ENCODE results near the gene CKS1B. TPM values are rescaled to one million over a fixed set of nuclear protein-coding genes. Genes with fewer than 3 reads are reported as not detected.
A peak's percentile ranks its signal among the peaks of the same experiment; 100 is the strongest.

CKS1B gene
- total RNA-seq, 1 donor = 23.2 TPM

DNA sequence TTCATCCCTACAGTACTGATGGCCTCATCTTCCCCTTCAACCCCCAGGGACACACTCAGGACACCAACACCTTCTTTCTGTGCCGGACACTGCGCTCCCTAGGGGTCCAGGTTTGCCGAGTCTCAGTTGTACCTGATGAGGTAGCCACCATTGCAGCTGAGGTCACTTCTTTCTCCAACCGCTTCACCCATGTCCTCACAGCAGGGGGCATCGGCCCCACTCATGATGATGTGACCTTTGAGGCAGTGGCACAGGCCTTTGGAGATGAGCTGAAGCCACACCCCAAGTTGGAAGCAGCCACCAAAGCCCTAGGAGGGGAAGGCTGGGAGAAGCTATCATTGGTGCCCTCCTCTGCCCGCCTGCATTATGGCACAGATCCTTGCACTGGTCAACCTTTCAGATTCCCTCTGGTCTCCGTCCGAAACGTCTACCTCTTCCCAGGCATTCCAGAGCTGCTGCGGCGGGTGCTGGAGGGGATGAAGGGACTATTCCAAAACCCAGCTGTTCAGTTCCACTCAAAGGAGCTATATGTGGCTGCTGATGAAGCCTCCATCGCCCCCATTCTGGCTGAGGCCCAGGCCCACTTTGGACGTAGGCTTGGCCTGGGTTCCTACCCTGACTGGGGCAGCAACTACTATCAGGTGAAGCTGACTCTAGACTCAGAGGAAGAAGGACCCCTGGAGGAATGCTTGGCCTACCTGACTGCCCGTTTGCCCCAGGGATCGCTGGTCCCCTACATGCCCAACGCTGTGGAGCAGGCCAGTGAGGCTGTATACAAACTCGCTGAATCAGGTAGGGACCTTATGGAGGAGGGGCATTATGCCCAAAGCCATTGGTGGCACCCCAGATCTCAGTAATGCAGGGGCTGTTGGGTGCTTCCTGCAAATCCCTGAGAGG, 13.8 kb downstream of the CKS1B start:
- H3K4me1 ChIP-seq (ENCODE audit: insufficient read depth, low read length) = peaks cover 10% of the 10 kb centered on the region
- H3K9me3 ChIP-seq (ENCODE audit: low read depth, low read length) = no peaks in the 10 kb centered on the region
- no peak overlapping the region for H2AFZ ChIP-seq (ENCODE audit: low read length)
- no peak for TF ChIP-seq CTCF (IDR thresholded peaks at IDR 0.05; ENCODE audit: extremely low read depth, low read depth, low read length)
- H3K4me2 ChIP-seq (ENCODE audit: insufficient read depth, low read length) = no peak overlapping the region
- H3K36me3 ChIP-seq (ENCODE audit: insufficient read depth, low read length) = peaks cover 32% of the 10 kb centered on the region
- H3K27me3 ChIP-seq (ENCODE audit: insufficient read depth, low read length) = no peaks in the 10 kb centered on the region
- H3K4me3 ChIP-seq (ENCODE audit: insufficient read depth, low read length) = no peak overlapping the region
- peak; percentile 38 for DNase-seq (ENCODE audit: insufficient read length, low spot score, missing footprints)
- peaks cover 43% of the 10 kb centered on the region for H3K79me2 ChIP-seq (ENCODE audit: insufficient read depth, low read length)
- H4K20me1 ChIP-seq (ENCODE audit: insufficient read depth, low read length) = no peaks in the 10 kb centered on the region
- H3K27ac ChIP-seq (ENCODE audit: low read depth, low read length) = no peak overlapping the region

- Histone ChIP-seq H3K4me1 (ENCODE audit: insufficient read depth, low read length) (no peaks in the 10 kb centered on the region), H2AFZ (ENCODE audit: low read length) (no peak overlapping the region), H3K27ac (ENCODE audit: low read depth, low read length) (no peak overlapping the region), H3K9me3 (ENCODE audit: low read depth, low read length) (no peaks in the 10 kb centered on the region), H3K36me3 (ENCODE audit: insufficient read depth, low read length) (peaks cover 32% of the 10 kb centered on the region), H3K27me3 (ENCODE audit: insufficient read depth, low read length) (no peaks in the 10 kb centered on the region), H3K4me2 (ENCODE audit: insufficient read depth, low read length) (no peak overlapping the region), H3K4me3 (ENCODE audit: insufficient read depth, low read length) (no peak overlapping the region), H4K20me1 (ENCODE audit: insufficient read depth, low read length) (no peaks in the 10 kb centered on the region), H3K79me2 (ENCODE audit: insufficient read depth, low read length) (peaks cover 33% of the 10 kb centered on the region)
- DNase-seq (ENCODE audit: insufficient read length, low spot score, missing footprints) = peak; percentile 61
- TF ChIP-seq CTCF (IDR thresholded peaks at IDR 0.05; ENCODE audit: extremely low read depth, low read depth, low read length) = no peak
Observed at GRCh38 chr1:154989195-154989860, 14.8 kb downstream of the CKS1B start.

DNA sequence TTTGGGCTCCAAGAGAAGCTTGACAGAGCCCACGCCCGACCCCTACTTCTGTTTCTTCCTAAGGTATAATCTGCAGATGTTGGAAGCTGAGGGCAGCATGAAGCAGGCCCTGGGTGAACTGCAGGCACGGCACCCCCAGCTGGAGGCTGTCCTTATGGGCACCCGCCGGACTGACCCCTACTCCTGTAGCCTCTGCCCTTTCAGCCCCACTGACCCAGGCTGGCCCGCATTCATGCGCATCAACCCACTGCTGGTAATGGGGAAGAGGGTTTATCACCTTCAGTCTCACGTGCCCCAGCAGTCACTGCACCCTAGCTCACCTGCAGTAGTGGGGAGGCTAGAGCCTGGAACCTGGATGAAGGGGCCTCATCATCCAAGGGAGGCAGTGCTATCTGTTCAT, 15.8 kb downstream of the CKS1B start:
- no peak overlapping the region for H2AFZ ChIP-seq (ENCODE audit: low read length)
- peaks cover 32% of the 10 kb centered on the region for H3K36me3 ChIP-seq (ENCODE audit: insufficient read depth, low read length)
- no peaks in the 10 kb centered on the region for H3K9me3 ChIP-seq (ENCODE audit: low read depth, low read length)
- no peaks in the 10 kb centered on the region for H3K4me1 ChIP-seq (ENCODE audit: insufficient read depth, low read length)
- no peaks in the 10 kb centered on the region for H3K27me3 ChIP-seq (ENCODE audit: insufficient read depth, low read length)
- no peak overlapping the region for H3K27ac ChIP-seq (ENCODE audit: low read depth, low read length)
- H4K20me1 ChIP-seq (ENCODE audit: insufficient read depth, low read length) = no peaks in the 10 kb centered on the region
- H3K79me2 ChIP-seq (ENCODE audit: insufficient read depth, low read length) = peaks cover 28% of the 10 kb centered on the region
- no peak for TF ChIP-seq CTCF (IDR thresholded peaks at IDR 0.05; ENCODE audit: extremely low read depth, low read depth, low read length)
- no peak overlapping the region for H3K4me2 ChIP-seq (ENCODE audit: insufficient read depth, low read length)
- DNase-seq (ENCODE audit: insufficient read length, low spot score, missing footprints) = no peak
- no peak overlapping the region for H3K4me3 ChIP-seq (ENCODE audit: insufficient read depth, low read length)
